T-helper 17 cell (primary cell): ENCODE measurements around the gene RAD51B. TPM values are rescaled to one million over a fixed set of nuclear protein-coding genes. Genes with fewer than 3 reads are reported as not detected.
A peak's percentile ranks its signal among the peaks of the same experiment; 100 is the strongest.
"Not testable (repeated sequence)": the region's sequence is repeated elsewhere in the genome, so short reads cannot be mapped to it uniquely, and the experiment has no call there.

Experiments used
- ATAC-seq: fragments of 150-1000 bp; cut with Tn5 transposase; 2 replicates; pipeline ENCODE4 v1.10.0; 2021; ENCODE audit warnings: mild to moderate bottlenecking, moderate library complexity
- DNase-seq, 3 donors: peaks; one replicate each; pipeline versions ENCODE4 v3.0.0 to v3.0.0-alpha.2; 2020 to 2021
- H3K9me3 ChIP-seq: one replicate; pipeline ENCODE4 v1.7.0; 2013; ENCODE audit warnings: low read length, mild to moderate bottlenecking; ENCODE audit not compliant: control insufficient read depth, poor library complexity, severe bottlenecking
- H3K27ac Mint-ChIP-seq: one replicate; pipeline ENCODE4 v1.8.0; 2022; ENCODE audit warnings: mild to moderate bottlenecking, moderate library complexity, mixed read lengths
- H3K27me3 Mint-ChIP-seq: one replicate; pipeline ENCODE4 v1.8.0; 2022; ENCODE audit warnings: mixed read lengths
- H3K36me3 Mint-ChIP-seq: one replicate; pipeline ENCODE4 v1.8.0; 2022; ENCODE audit warnings: low read depth, mixed read lengths
- H3K4me1 Mint-ChIP-seq: one replicate; pipeline ENCODE4 v1.8.0; 2022; ENCODE audit warnings: mild to moderate bottlenecking, mixed read lengths
- H3K4me3 Mint-ChIP-seq: one replicate; pipeline ENCODE4 v1.8.0; 2022; ENCODE audit warnings: mild to moderate bottlenecking, moderate library complexity, mixed read lengths
- total RNA-seq, 4 donors: library from RNA in 2 of 4; stranded (reverse) in 2 of 4; gene quantifications; one replicate each; pipeline ENCODE4 v1.2.3 and lab custom pipeline; 2022 to 2026

RAD51B gene
- total RNA-seq, 2 donors from 2014 or later = 17.0 to 20.7 TPM

GRCh38 chr14:68106456-68106855 is 286.9 kb downstream of the RAD51B start:
- Mint-ChIP-seq H3K27ac (no peak overlapping the region), H3K36me3 (peaks cover 3% of the 10 kb centered on the region), H3K27me3 (no peaks in the 10 kb centered on the region), H3K4me3 (no peak overlapping the region), H3K4me1 (peaks cover 8% of the 10 kb centered on the region)
- no peak for DNase-seq
- ATAC-seq = no peak
- H3K9me3 ChIP-seq = no peaks in the 10 kb centered on the region

- Mint-ChIP-seq H3K4me3 (no peak overlapping the region), H3K27me3 (no peaks in the 10 kb centered on the region), H3K27ac (no peak overlapping the region), H3K36me3 (peaks cover 3% of the 10 kb centered on the region), H3K4me1 (peaks cover 12% of the 10 kb centered on the region)
- DNase-seq = no peak
- ATAC-seq = no peak
- no peaks in the 10 kb centered on the region for H3K9me3 ChIP-seq
These were observed 287.3 kb downstream of the RAD51B start for GRCh38 chr14:68106905-68107304.

DNA sequence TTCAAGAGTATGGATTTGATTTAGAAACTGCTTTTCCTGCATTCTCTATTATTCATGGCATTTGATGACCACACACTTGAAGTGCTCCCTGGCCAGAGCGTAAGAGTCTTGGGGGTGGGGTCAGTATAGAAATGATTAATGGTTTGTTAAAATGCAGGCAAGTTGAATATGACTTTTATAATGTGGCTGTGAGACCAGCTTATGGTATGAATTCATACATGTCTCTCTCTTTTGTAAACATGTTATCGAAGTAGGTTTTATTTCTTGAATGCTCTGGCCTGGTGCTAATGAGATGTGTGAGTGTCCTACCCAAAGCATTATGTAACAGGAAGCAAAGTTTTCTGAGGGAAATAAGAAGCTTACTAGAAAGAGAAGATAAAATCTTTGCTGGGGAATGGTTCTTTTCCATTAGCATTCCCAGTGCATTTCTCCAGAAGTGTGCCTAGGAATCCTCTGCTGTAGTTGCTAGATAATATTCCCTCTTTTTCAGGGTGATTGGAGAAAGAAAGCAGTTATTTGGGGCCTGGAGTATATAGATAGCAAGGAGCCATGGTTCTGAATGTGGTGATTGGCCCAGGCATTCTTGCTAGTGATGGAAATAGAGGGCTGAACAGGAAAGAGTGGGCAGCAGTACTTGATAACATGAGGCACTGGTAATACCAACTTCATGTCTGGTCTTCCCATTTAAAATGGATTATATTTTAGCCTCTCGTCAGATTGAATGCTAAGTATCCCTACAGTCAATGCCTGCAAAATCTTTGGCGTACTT is 289.7 kb downstream of the RAD51B start:
- no peak for ATAC-seq
- no peak for DNase-seq
- H3K27ac Mint-ChIP-seq = peak overlapping the region; percentile 2
- H3K9me3 ChIP-seq = no peaks in the 10 kb centered on the region
- H3K4me3 Mint-ChIP-seq = no peak overlapping the region
- H3K4me1 Mint-ChIP-seq = peaks cover 13% of the 10 kb centered on the region
- H3K36me3 Mint-ChIP-seq = no peaks in the 10 kb centered on the region
- no peaks in the 10 kb centered on the region for H3K27me3 Mint-ChIP-seq

GRCh38 chr14:68111097-68111852 is 291.7 kb downstream of the RAD51B start:
- H3K36me3 Mint-ChIP-seq = no peaks in the 10 kb centered on the region
- H3K9me3 ChIP-seq = no peaks in the 10 kb centered on the region
- DNase-seq (no peak), ATAC-seq (no peak)
- H3K27me3 Mint-ChIP-seq = no peaks in the 10 kb centered on the region
- peak overlapping the region; percentile 21 for H3K4me3 Mint-ChIP-seq
- peak overlapping the region; percentile 60 for H3K27ac Mint-ChIP-seq
- peaks cover 13% of the 10 kb centered on the region for H3K4me1 Mint-ChIP-seq

DNA sequence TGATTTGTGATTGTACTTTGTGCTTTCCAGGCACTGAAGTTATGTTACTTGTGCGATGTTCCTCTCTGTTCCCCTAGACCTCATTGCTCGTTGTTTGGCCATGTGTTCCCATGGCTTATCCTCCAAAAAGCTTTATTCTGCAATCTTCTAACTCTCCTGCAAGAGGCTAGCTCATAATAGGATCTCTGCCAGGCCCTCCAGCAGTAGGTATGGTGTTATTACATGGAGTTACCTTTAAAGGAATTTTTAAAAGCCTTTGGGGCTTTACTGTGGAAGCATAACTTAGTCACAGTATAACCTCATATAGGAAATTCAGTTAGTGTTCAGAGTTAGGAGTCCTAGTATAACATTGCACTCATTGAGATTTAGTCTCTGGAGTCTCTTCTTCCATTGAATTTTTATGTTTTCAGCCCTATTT is 292.3 kb downstream of the RAD51B start:
- peaks cover 13% of the 10 kb centered on the region for H3K4me1 Mint-ChIP-seq
- DNase-seq = no peak
- no peaks in the 10 kb centered on the region for H3K27me3 Mint-ChIP-seq
- ATAC-seq = no peak
- H3K27ac Mint-ChIP-seq = peak overlapping the region; percentile 60
- H3K9me3 ChIP-seq = no peaks in the 10 kb centered on the region
- H3K4me3 Mint-ChIP-seq = peak overlapping the region; percentile 21
- no peaks in the 10 kb centered on the region for H3K36me3 Mint-ChIP-seq

DNA sequence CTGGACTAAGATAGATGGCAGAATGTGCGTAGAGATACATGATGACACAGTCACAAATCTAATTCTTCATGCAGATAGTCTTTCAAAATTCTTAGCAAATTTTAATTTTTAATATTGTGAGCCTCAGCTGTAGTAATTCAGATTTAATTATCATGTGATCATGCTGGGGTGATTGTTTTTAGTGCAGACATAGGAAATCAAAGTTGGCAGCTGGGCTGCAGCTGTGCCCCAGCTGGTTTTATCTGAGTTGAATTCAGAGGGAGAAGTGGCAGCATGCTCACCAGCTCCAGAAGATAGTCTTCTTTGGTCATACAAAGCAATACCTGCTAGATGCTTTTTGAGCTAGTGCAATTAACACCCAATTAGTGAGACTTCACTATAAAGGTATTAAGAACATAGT is 292.9 kb downstream of the RAD51B start:
- ATAC-seq = no peak
- H3K27ac Mint-ChIP-seq = peak overlapping the region; percentile 60
- H3K4me1 Mint-ChIP-seq = peaks cover 13% of the 10 kb centered on the region
- H3K4me3 Mint-ChIP-seq = no peak overlapping the region
- no peak for DNase-seq
- no peaks in the 10 kb centered on the region for H3K36me3 Mint-ChIP-seq
- H3K9me3 ChIP-seq = no peaks in the 10 kb centered on the region
- H3K27me3 Mint-ChIP-seq = no peaks in the 10 kb centered on the region

DNA sequence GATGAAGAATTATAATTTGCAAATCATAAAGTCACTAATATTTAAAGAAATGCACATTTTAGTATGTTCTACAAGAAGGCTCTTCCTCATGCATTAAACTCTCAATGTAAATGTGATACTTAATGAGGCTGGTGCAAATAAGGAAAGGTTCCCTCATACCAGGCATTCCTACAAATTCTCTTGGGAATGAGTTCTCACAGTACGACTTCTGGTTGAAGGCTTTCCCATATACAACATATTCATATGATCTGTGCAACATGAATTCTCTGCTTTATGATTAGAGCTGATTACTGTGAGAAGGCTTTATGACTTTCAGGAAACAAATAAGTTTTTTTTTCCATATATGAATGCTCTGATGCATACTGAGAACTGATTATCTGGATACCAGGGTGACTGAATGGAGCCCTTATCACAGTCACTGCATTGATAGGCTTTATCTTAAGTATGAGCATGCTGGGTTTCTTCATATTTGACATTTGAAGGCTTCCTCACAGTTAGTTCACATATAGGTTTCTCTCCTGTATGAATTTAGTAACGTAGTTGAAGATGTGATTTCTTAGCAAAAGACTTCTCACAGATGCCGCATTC is 293.9 kb downstream of the RAD51B start:
- DNase-seq (no peak), ATAC-seq (no peak)
- Mint-ChIP-seq H3K27me3 (no peaks in the 10 kb centered on the region), H3K4me3 (no peak overlapping the region), H3K36me3 (no peaks in the 10 kb centered on the region), H3K4me1 (peaks cover 13% of the 10 kb centered on the region), H3K27ac (no peak overlapping the region)
- no peaks in the 10 kb centered on the region for H3K9me3 ChIP-seq

GRCh38 chr14:68115952-68116351 is 296.4 kb downstream of the RAD51B start:
- not testable (repeated sequence) for H3K9me3 ChIP-seq, H3K4me3 Mint-ChIP-seq, H3K27me3 Mint-ChIP-seq, H3K36me3 Mint-ChIP-seq, ATAC-seq, H3K27ac Mint-ChIP-seq, DNase-seq, H3K4me1 Mint-ChIP-seq

- no peak overlapping the region for H3K27ac Mint-ChIP-seq
- no peak overlapping the region for H3K4me3 Mint-ChIP-seq
- H3K4me1 Mint-ChIP-seq = no peaks in the 10 kb centered on the region
- no peaks in the 10 kb centered on the region for H3K27me3 Mint-ChIP-seq
- ATAC-seq (no peak), DNase-seq (no peak)
- H3K9me3 ChIP-seq = no peaks in the 10 kb centered on the region
- H3K36me3 Mint-ChIP-seq = no peaks in the 10 kb centered on the region
These were observed 303.1 kb downstream of the RAD51B start for GRCh38 chr14:68122651-68123050.

DNA sequence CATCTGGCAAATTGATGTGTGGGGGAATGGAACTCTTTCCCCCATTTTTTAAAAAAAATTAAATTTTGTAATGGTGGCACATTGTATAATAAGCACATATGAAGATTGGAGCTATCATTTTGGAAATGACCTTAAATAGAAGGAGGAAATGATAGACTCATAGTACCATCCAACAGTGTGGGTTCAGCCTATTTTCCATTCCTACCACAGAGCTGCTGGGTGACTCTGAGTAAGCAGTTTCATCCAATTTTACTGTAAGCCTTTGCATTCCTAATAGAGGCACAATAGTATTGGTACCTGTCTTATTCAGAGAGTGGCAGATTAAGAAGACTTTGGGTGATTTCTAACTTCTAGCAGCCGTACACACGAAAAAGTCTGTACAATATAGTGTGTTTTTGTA is 304.5 kb downstream of the RAD51B start:
- no peaks in the 10 kb centered on the region for H3K9me3 ChIP-seq
- Mint-ChIP-seq H3K4me1 (no peaks in the 10 kb centered on the region), H3K36me3 (no peaks in the 10 kb centered on the region), H3K4me3 (no peak overlapping the region), H3K27me3 (no peaks in the 10 kb centered on the region), H3K27ac (no peak overlapping the region)
- DNase-seq = no peak
- ATAC-seq = no peak

GRCh38 chr14:68124979-68125731 is 305.6 kb downstream of the RAD51B start:
- H3K9me3 ChIP-seq = no peaks in the 10 kb centered on the region
- no peaks in the 10 kb centered on the region for H3K36me3 Mint-ChIP-seq
- H3K27me3 Mint-ChIP-seq = no peaks in the 10 kb centered on the region
- DNase-seq (no peak), ATAC-seq (no peak)
- no peak overlapping the region for H3K27ac Mint-ChIP-seq
- H3K4me3 Mint-ChIP-seq = no peak overlapping the region
- H3K4me1 Mint-ChIP-seq = no peaks in the 10 kb centered on the region

GRCh38 chr14:68127166-68127565 is 307.6 kb downstream of the RAD51B start:
- no peaks in the 10 kb centered on the region for H3K27me3 Mint-ChIP-seq
- H3K27ac Mint-ChIP-seq = no peak overlapping the region
- no peaks in the 10 kb centered on the region for H3K9me3 ChIP-seq
- H3K4me1 Mint-ChIP-seq = no peaks in the 10 kb centered on the region
- H3K36me3 Mint-ChIP-seq = no peaks in the 10 kb centered on the region
- ATAC-seq = no peak
- no peak overlapping the region for H3K4me3 Mint-ChIP-seq
- no peak for DNase-seq

- Mint-ChIP-seq H3K36me3 (no peaks in the 10 kb centered on the region), H3K4me3 (no peak overlapping the region), H3K27me3 (no peaks in the 10 kb centered on the region), H3K4me1 (peaks cover 8% of the 10 kb centered on the region), H3K27ac (no peak overlapping the region)
- no peak for ATAC-seq
- DNase-seq = no peak
- H3K9me3 ChIP-seq = no peaks in the 10 kb centered on the region
These were observed 312.3 kb downstream of the RAD51B start for GRCh38 chr14:68131907-68132306.
